ENCODE results near the gene ZNF200.

DNA sequence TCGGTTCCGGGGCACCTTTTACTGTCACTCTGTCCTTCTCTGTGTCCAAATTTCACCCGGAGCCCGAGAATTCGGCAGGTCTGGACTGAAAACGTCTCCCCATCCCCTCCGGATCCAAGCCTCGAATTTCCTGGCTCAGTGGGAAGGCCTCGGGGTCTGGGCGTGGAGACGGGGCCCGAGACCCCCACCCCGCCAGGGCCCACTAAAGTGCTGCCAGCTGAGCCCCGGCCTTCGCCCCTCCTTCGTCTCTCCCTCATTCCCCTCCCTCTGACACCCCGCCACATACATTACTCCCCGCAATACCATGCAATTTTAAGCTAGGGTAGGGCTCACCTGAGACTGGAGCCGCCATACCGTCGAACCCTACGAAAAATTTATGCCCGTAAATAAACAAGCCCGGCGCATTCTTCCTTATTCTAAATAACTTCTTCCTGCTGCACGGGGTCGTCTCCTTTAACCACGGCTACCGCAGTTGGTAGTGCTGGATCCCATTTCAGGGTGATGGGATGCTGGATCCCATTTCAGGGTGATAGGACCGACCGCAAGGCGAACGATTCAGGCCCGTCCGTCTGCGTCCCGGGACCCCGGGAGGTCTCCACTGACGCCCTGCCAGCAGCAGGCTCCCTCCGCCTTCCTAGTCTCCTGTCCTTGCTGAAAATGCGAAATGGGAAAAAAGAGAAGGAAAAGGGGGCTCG lies 51.4 kb downstream of the ZNF200 start:
- TF ChIP-seq TEAD4 (IDR thresholded peaks at IDR 0.05) (no peak), TAF1 (IDR thresholded peaks at IDR 0.05; ENCODE audit: low read depth) (no peak), CEBPB (IDR thresholded peaks at IDR 0.05) (no peak), YY1 (IDR thresholded peaks at IDR 0.05; ENCODE audit: low read depth) (no peak), EP300 (IDR thresholded peaks at IDR 0.05; ENCODE audit: borderline replicate concordance) (no peak)
